ENCODE measurements around the gene HMGN1.

HMGN1 gene

GRCh38 chr21:39341249-39341923 is 7.5 kb downstream of the HMGN1 start:
- in situ Hi-C loops (cut with HindIII; ENCODE audit: low pct_ligation_motif_present, low pct_unique_long_range_greater_than_20kb, low sequenced_read_pairs) = no loop called here
- DNase-seq = no peak

GRCh38 chr21:39340687-39341086 is 8.2 kb downstream of the HMGN1 start:
- DNase-seq = no peak
- in situ Hi-C loops (cut with HindIII; ENCODE audit: low pct_ligation_motif_present, low pct_unique_long_range_greater_than_20kb, low sequenced_read_pairs) = no loop called here

- DNase-seq = no peak
- in situ Hi-C loops (cut with HindIII; ENCODE audit: low pct_ligation_motif_present, low pct_unique_long_range_greater_than_20kb, low sequenced_read_pairs) = no loop called here
Measured at GRCh38 chr21:39339231-39339630, 9.7 kb downstream of the HMGN1 start.

GRCh38 chr21:39336457-39337008 is 12.4 kb downstream of the HMGN1 start:
- in situ Hi-C loops (cut with HindIII; ENCODE audit: low pct_ligation_motif_present, low pct_unique_long_range_greater_than_20kb, low sequenced_read_pairs) = no loop called here
- DNase-seq = no peak

- DNase-seq = no peak
- in situ Hi-C loops (cut with HindIII; ENCODE audit: low pct_ligation_motif_present, low pct_unique_long_range_greater_than_20kb, low sequenced_read_pairs) = no loop called here
Measured at GRCh38 chr21:39334611-39335010, 14.3 kb downstream of the HMGN1 start.

- DNase-seq = no peak
- in situ Hi-C loops (cut with HindIII; ENCODE audit: low pct_ligation_motif_present, low pct_unique_long_range_greater_than_20kb, low sequenced_read_pairs) = no loop called here
Measured at GRCh38 chr21:39332175-39332574, 16.7 kb downstream of the HMGN1 start.

- DNase-seq = no peak
- in situ Hi-C loops (cut with HindIII; ENCODE audit: low pct_ligation_motif_present, low pct_unique_long_range_greater_than_20kb, low sequenced_read_pairs) = no loop called here
Measured at GRCh38 chr21:39330001-39330400, 18.9 kb downstream of the HMGN1 start.

- in situ Hi-C loops (cut with HindIII; ENCODE audit: low pct_ligation_motif_present, low pct_unique_long_range_greater_than_20kb, low sequenced_read_pairs) = no loop called here
- DNase-seq = no peak
Measured at GRCh38 chr21:39327727-39328126, 21.2 kb downstream of the HMGN1 start.

GRCh38 chr21:39326607-39327307 is 22.1 kb downstream of the HMGN1 start:
- in situ Hi-C loops (cut with HindIII; ENCODE audit: low pct_ligation_motif_present, low pct_unique_long_range_greater_than_20kb, low sequenced_read_pairs) = no loop called here
- no peak for DNase-seq

- in situ Hi-C loops (cut with HindIII; ENCODE audit: low pct_ligation_motif_present, low pct_unique_long_range_greater_than_20kb, low sequenced_read_pairs) = no loop called here
Measured at GRCh38 chr21:39325458-39325857, 23.4 kb downstream of the HMGN1 start.

GRCh38 chr21:39321424-39321823 is 27.5 kb downstream of the HMGN1 start:
- DNase-seq = no peak

More at GRCh38 chr21:39325458-39325857, 23.4 kb downstream of the HMGN1 start:
- no peak for DNase-seq

GRCh38 chr21:39319814-39320332 is 29.0 kb downstream of the HMGN1 start:
- in situ Hi-C loops (cut with HindIII; ENCODE audit: low pct_ligation_motif_present, low pct_unique_long_range_greater_than_20kb, low sequenced_read_pairs) = no loop called here
- no peak for DNase-seq

More at GRCh38 chr21:39321424-39321823, 27.5 kb downstream of the HMGN1 start:
- in situ Hi-C loops (cut with HindIII; ENCODE audit: low pct_ligation_motif_present, low pct_unique_long_range_greater_than_20kb, low sequenced_read_pairs) = no loop called here

GRCh38 chr21:39319251-39319756 is 29.6 kb downstream of the HMGN1 start:
- DNase-seq = no peak
- in situ Hi-C loops (cut with HindIII; ENCODE audit: low pct_ligation_motif_present, low pct_unique_long_range_greater_than_20kb, low sequenced_read_pairs) = no loop called here

- in situ Hi-C loops (cut with HindIII; ENCODE audit: low pct_ligation_motif_present, low pct_unique_long_range_greater_than_20kb, low sequenced_read_pairs) = no loop called here
Measured at GRCh38 chr21:39318091-39318959, 30.6 kb downstream of the HMGN1 start.

GRCh38 chr21:39317134-39318090 is 31.5 kb downstream of the HMGN1 start:
- in situ Hi-C loops (cut with HindIII; ENCODE audit: low pct_ligation_motif_present, low pct_unique_long_range_greater_than_20kb, low sequenced_read_pairs) = no loop called here
- no peak for DNase-seq

More at GRCh38 chr21:39318091-39318959, 30.6 kb downstream of the HMGN1 start:
- DNase-seq = no peak

- DNase-seq = no peak
Measured at GRCh38 chr21:39316729-39317128, 32.2 kb downstream of the HMGN1 start.

GRCh38 chr21:39315603-39316445 is 33.1 kb downstream of the HMGN1 start:
- no peak for DNase-seq
- in situ Hi-C loops (cut with HindIII; ENCODE audit: low pct_ligation_motif_present, low pct_unique_long_range_greater_than_20kb, low sequenced_read_pairs) = no loop called here

More at GRCh38 chr21:39316729-39317128, 32.2 kb downstream of the HMGN1 start:
- in situ Hi-C loops (cut with HindIII; ENCODE audit: low pct_ligation_motif_present, low pct_unique_long_range_greater_than_20kb, low sequenced_read_pairs) = no loop called here
